Gastrocnemius medialis (tissue), 4 donors: ENCODE measurements around the gene RPL12.

ENCODE experiments used
- CTCF ChIP-seq, 5 experiments: fragments of 450-650 bp in 3 of 5; fragments of 200-600 bp in 2 of 5; sonication (generic) in 2 of 5; IDR thresholded peaks in 4 of 5; conservative IDR thresholded peaks in 1 of 5; 1 replicate in 4 of 5; 2 replicates in 1 of 5; pipeline ENCODE4 v1.5.1; 2016 to 2019; ENCODE audit warnings: antibody characterized with exemption in 5 of 5, mild to moderate bottlenecking in 3 of 5, moderate library complexity in 3 of 5
- POLR2A ChIP-seq, 2 donors: fragments of 450-650 bp; IDR thresholded peaks; one replicate each; pipeline ENCODE4 v1.6.1; 2017; ENCODE audit warnings: antibody characterized with exemption in 2 of 2, mild to moderate bottlenecking in 2 of 2, moderate library complexity in 2 of 2

DNA sequence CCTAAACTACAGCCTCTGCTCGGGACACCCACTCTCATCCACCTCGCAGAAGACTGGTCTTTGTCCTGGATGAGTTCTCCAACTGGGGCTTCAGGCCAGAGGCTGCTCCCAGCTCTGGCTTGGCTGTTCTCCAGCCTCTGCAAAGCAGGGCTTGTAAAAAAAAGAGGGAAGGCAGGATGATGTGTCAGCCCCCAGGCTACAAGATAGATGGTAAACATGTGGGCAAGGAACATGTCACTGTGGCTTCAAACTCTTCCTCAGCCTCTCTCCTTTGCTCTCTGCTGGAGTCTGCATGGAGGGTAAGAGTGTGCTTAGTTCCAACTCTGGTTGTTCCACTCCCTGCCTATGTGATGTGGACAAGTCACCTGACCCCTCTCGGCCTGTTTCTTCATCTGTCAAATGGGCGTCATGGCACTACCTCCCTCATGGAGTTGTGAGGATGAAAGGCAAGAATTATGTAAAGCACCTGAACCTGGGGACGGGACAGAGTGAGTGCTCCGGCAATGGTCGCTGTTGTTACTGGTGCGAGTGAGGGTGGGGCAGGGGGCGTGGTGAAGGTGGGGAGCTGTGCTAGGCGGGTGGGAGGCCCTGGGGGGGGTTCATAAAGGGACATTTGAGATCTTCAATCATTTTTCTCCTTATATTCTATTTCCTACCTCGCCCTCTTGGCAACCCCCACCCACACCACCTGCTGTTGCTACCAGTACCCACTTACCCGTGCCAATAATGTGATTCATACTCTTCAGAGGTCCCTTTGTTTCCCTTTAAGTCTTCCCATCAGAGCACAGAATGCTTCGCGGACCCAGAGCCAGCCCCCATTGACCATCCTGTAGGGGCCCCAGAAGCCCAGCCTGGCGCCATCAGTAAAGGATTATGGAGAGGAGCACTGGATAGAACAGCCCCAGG, 33.8 kb downstream of the RPL12 start:
- TF ChIP-seq POLR2A (IDR thresholded peaks at IDR 0.05) (no peak), CTCF (IDR thresholded peaks at IDR 0.05 in 4 of 5, conservative IDR thresholded peaks at IDR 0.05 in 1 of 5) (no peak)
